OCI-LY1 (cell line): Measurements from ENCODE around the gene GNA12.
A peak's percentile ranks its signal among the peaks of the same experiment; 100 is the strongest.

Experiments used
- H2AFZ ChIP-seq: fragments of 200-600 bp; sonication (generic), shearing (Covaris generic); 2 replicates; pipeline ENCODE4 v1.6.0; 2014; ENCODE audit warnings: antibody characterized with exemption, mild to moderate bottlenecking, low read length
- H3F3A ChIP-seq: fragments of 200-600 bp; sonication (generic), shearing (Covaris generic); 2 replicates; pipeline ENCODE4 v1.6.0; 2014; ENCODE audit warnings: mild to moderate bottlenecking, antibody characterized with exemption, low read length, moderate library complexity; ENCODE audit not compliant: insufficient read depth
- H3K27ac ChIP-seq: fragments of 200-600 bp; sonication (generic); 2 replicates; pipeline ENCODE4 v1.5.1; 2014; ENCODE audit warnings: low read length, mixed run types, mild to moderate bottlenecking, low read depth; ENCODE audit not compliant: poor library complexity, severe bottlenecking
- H3K27me3 ChIP-seq: fragments of 200-600 bp; sonication (generic); 2 replicates; pipeline ENCODE4 v1.6.0; 2014; ENCODE audit warnings: antibody characterized with exemption, mild to moderate bottlenecking, low read length, moderate library complexity; ENCODE audit not compliant: insufficient read depth
- H3K36me3 ChIP-seq: fragments of 200-600 bp; sonication (generic); 2 replicates; pipeline ENCODE4 v1.6.1; 2014; ENCODE audit warnings: mild to moderate bottlenecking, antibody characterized with exemption, low read length, moderate library complexity, mixed read lengths; ENCODE audit not compliant: insufficient read depth
- H3K4me1 ChIP-seq: fragments of 200-600 bp; sonication (generic); 2 replicates; pipeline ENCODE4 v1.5.1; 2014; ENCODE audit warnings: mild to moderate bottlenecking, low read length, moderate library complexity; ENCODE audit not compliant: insufficient read depth, severe bottlenecking
- H3K4me2 ChIP-seq: fragments of 200-600 bp; sonication (generic), shearing (Covaris generic); 2 replicates; pipeline ENCODE4 v1.6.1; 2014; ENCODE audit warnings: low read length
- H3K4me3 ChIP-seq: fragments of 200-600 bp; sonication (generic); 2 replicates; pipeline ENCODE4 v1.5.1; 2014; ENCODE audit warnings: low read length, low read depth, mild to moderate bottlenecking, mixed read lengths; ENCODE audit not compliant: poor library complexity, severe bottlenecking
- H3K79me2 ChIP-seq: fragments of 200-600 bp; shearing (Covaris generic); 2 replicates; pipeline ENCODE4 v1.6.1; 2016; ENCODE audit warnings: mixed run types, low read length, mixed read lengths; ENCODE audit not compliant: insufficient read depth
- H3K9ac ChIP-seq: fragments of 200-600 bp; sonication (generic), shearing (Covaris generic); 2 replicates; pipeline ENCODE4 v1.6.1; 2014; ENCODE audit warnings: mild to moderate bottlenecking, low read length, mixed read lengths
- H3K9me2 ChIP-seq: fragments of 200-600 bp; sonication (generic), shearing (Covaris generic); 2 replicates; pipeline ENCODE4 v1.6.1; 2014; ENCODE audit warnings: low read depth, mild to moderate bottlenecking, low read length, mixed read lengths
- H3K9me3 ChIP-seq: fragments of 200-600 bp; shearing (Covaris generic); 2 replicates; pipeline ENCODE4 v1.6.1; 2014; ENCODE audit warnings: low read length, mixed read lengths
- H4K20me1 ChIP-seq: fragments of 200-600 bp; sonication (generic), shearing (Covaris generic); 2 replicates; pipeline ENCODE4 v1.6.0; 2016; ENCODE audit warnings: mild to moderate bottlenecking, low read length; ENCODE audit not compliant: insufficient read depth
- CTCF ChIP-seq: fragments of 200-600 bp; sonication (generic), shearing (Covaris generic); IDR thresholded peaks from 2 replicates; pipeline ENCODE4 v1.5.1; 2017; ENCODE audit warnings: mild to moderate bottlenecking, antibody characterized with exemption, low read length, moderate library complexity, mixed read lengths
- EZH2 ChIP-seq: fragments of 200-600 bp; sonication (generic), shearing (Covaris generic); IDR thresholded peaks from 2 replicates; pipeline ENCODE4 v1.8.0; 2017; ENCODE audit warnings: borderline replicate concordance, mixed run types, mild to moderate bottlenecking, antibody characterized with exemption, low read length, moderate library complexity, mixed read lengths

Gene GNA12

GRCh38 chr7:2717293-2718261, 126.5 kb downstream of the GNA12 start:
- no peaks in the 10 kb centered on the region for H3K79me2 ChIP-seq
- H3K4me2 ChIP-seq, result peak overlapping the region; percentile 7; the same call in 1 of the 2 replicates
- no peaks in the 10 kb centered on the region for H3K9me3 ChIP-seq
- H2AFZ ChIP-seq, result no peak overlapping the region
- H3K27ac ChIP-seq, result no peak overlapping the region
- H3K9ac ChIP-seq, result no peak overlapping the region
- no peaks in the 10 kb centered on the region for H3K36me3 ChIP-seq
- TF ChIP-seq CTCF, result no peak
- TF ChIP-seq EZH2, result no peak
- H3K27me3 ChIP-seq, result no peaks in the 10 kb centered on the region; the same call in 1 of the 2 replicates
- no peaks in the 10 kb centered on the region for H3F3A ChIP-seq
- H3K4me1 ChIP-seq, result peaks cover 7% of the 10 kb centered on the region
- H3K9me2 ChIP-seq, result no peaks in the 10 kb centered on the region
- H4K20me1 ChIP-seq, result no peaks in the 10 kb centered on the region
- H3K4me3 ChIP-seq, result no peak overlapping the region

GRCh38 chr7:2716906-2717292, 127.2 kb downstream of the GNA12 start:
- H3K9me2 ChIP-seq, result no peaks in the 10 kb centered on the region
- H3F3A ChIP-seq, result no peaks in the 10 kb centered on the region
- H3K27me3 ChIP-seq, result no peaks in the 10 kb centered on the region; the same call in 1 of the 2 replicates
- H2AFZ ChIP-seq, result no peak overlapping the region
- no peaks in the 10 kb centered on the region for H3K9me3 ChIP-seq
- no peak overlapping the region for H3K4me3 ChIP-seq
- no peaks in the 10 kb centered on the region for H4K20me1 ChIP-seq
- H3K36me3 ChIP-seq, result no peaks in the 10 kb centered on the region
- H3K4me2 ChIP-seq, result no peak overlapping the region
- TF ChIP-seq CTCF, result no peak
- TF ChIP-seq EZH2, result no peak
- H3K9ac ChIP-seq, result no peak overlapping the region
- peaks cover 7% of the 10 kb centered on the region for H3K4me1 ChIP-seq
- H3K79me2 ChIP-seq, result no peaks in the 10 kb centered on the region
- no peak overlapping the region for H3K27ac ChIP-seq

GRCh38 chr7:2716488-2716887, 127.6 kb downstream of the GNA12 start:
- Histone ChIP-seq H3K27me3 (no peaks in the 10 kb centered on the region; the same call in 1 of the 2 replicates), H3K27ac (no peak overlapping the region), H3K4me1 (peaks cover 7% of the 10 kb centered on the region), H3F3A (no peaks in the 10 kb centered on the region), H3K36me3 (no peaks in the 10 kb centered on the region), H3K4me2 (no peak overlapping the region), H4K20me1 (no peaks in the 10 kb centered on the region), H3K4me3 (no peak overlapping the region), H3K9me3 (no peaks in the 10 kb centered on the region), H3K9ac (no peak overlapping the region), H3K9me2 (no peaks in the 10 kb centered on the region), H2AFZ (no peak overlapping the region), H3K79me2 (no peaks in the 10 kb centered on the region)
- no peak for TF ChIP-seq EZH2
- no peak for TF ChIP-seq CTCF
